ENCODE results near the gene SMIM45.

The SMIM45 gene

GRCh38 chr22:41951898-41952474 lies at the start of gene SMIM45:
SMIM45 (plus strand) TSS chr22:41952150.
- POLR2A ChIA-PET = no interaction called here
- CTCF ChIA-PET = interaction anchor here (1.0 kb wide), 1 partner anchor 10 kb away, joined by 3 read pairs; no protein-coding TSS in a partner anchor

GRCh38 chr22:41902932-41903421 lies 49.0 kb upstream of the SMIM45 start:
- ChIA-PET POLR2A (interaction anchor here (0.6 kb wide), 1 partner anchor 9 kb away, joined by 3 read pairs; no protein-coding TSS in a partner anchor), CTCF (no interaction called here)

- ChIA-PET POLR2A (no interaction called here), CTCF (no interaction called here)
These were observed 47.2 kb upstream of the SMIM45 start for GRCh38 chr22:41904450-41905410.

GRCh38 chr22:41905411-41906202 lies 46.3 kb upstream of the SMIM45 start:
- ChIA-PET CTCF (no interaction called here), POLR2A (no interaction called here)

- CTCF ChIA-PET = interaction anchor here (2.1 kb wide), 1 partner anchor 20 kb away, joined by 12 read pairs; the partner anchor contains the start of gene TNFRSF13C
- POLR2A ChIA-PET = no interaction called here
These were observed 45.1 kb upstream of the SMIM45 start for GRCh38 chr22:41906822-41907221.

- ChIA-PET CTCF (interaction anchor here (0.8 to 2.1 kb wide), 2 partner anchors 19 to 32 kb away, joined by 3 to 12 read pairs; partner anchors contain the start of gene TNFRSF13C), POLR2A (interaction anchor here (0.5 to 0.6 kb wide), 2 partner anchors 18 to 124 kb away, joined by 3 to 4 read pairs; no protein-coding TSS in a partner anchor)
These were observed 44.2 kb upstream of the SMIM45 start for GRCh38 chr22:41907436-41908401.

- POLR2A ChIA-PET = interaction anchor here (0.5 kb wide), 1 partner anchor 123 kb away, joined by 3 read pairs; no protein-coding TSS in a partner anchor
- CTCF ChIA-PET = interaction anchor here (0.7 to 2.3 kb wide), 3 partner anchors 18 to 32 kb away, joined by 3 to 12 read pairs (median 8); partner anchors contain the start of gene TNFRSF13C
These were observed 43.3 kb upstream of the SMIM45 start for GRCh38 chr22:41908411-41909309.

- ChIA-PET CTCF (interaction anchor here (0.7 to 2.3 kb wide), 3 partner anchors 16 to 31 kb away, joined by 3 to 8 read pairs (median 3); no protein-coding TSS in a partner anchor), POLR2A (no interaction called here)
These were observed 42.5 kb upstream of the SMIM45 start for GRCh38 chr22:41909310-41910049.

- ChIA-PET POLR2A (no interaction called here), CTCF (interaction anchor here (0.9 to 2.3 kb wide), 4 partner anchors 15 to 110 kb away, joined by 3 to 8 read pairs (median 3); partner anchors contain the start of gene CCDC134)
These were observed 41.6 kb upstream of the SMIM45 start for GRCh38 chr22:41910050-41911000.

- POLR2A ChIA-PET = interaction anchor here (0.6 to 1.3 kb wide), 2 partner anchors 8 to 30 kb away, joined by 3 to 4 read pairs; no protein-coding TSS in a partner anchor
These were observed 40.8 kb upstream of the SMIM45 start for GRCh38 chr22:41911001-41911611.

GRCh38 chr22:41912338-41913039 lies 39.5 kb upstream of the SMIM45 start:
- ChIA-PET CTCF (interaction anchor here (1.0 to 1.3 kb wide), 2 partner anchors 13 kb away, joined by 4 read pairs; no protein-coding TSS in a partner anchor), POLR2A (interaction anchor here (1.1 to 1.3 kb wide), 2 partner anchors 13 to 28 kb away, joined by 3 to 4 read pairs; no protein-coding TSS in a partner anchor)

More at GRCh38 chr22:41911001-41911611, 40.8 kb upstream of the SMIM45 start:
- CTCF ChIA-PET = interaction anchor here (1.0 to 2.3 kb wide), 4 partner anchors 14 to 111 kb away, joined by 3 to 8 read pairs (median 4); partner anchors contain the start of gene CCDC134

GRCh38 chr22:41913040-41913719 lies 38.8 kb upstream of the SMIM45 start:
- CTCF ChIA-PET = interaction anchor here (1.0 kb wide), 1 partner anchor 12 kb away, joined by 4 read pairs; no protein-coding TSS in a partner anchor
- POLR2A ChIA-PET = interaction anchor here (1.1 kb wide), 1 partner anchor 12 kb away, joined by 3 read pairs; no protein-coding TSS in a partner anchor

Data from activated CD8-positive, alpha-beta memory T cell treated with anti-CD3 and anti-CD28 coated beads for 36 hours (primary cell).